Thyroid gland (tissue), 4 donors: ENCODE measurements around the gene F13A1. TPM values are rescaled to one million over a fixed set of nuclear protein-coding genes. Genes with fewer than 3 reads are reported as not detected.

Experiments
- DNase-seq, 2 donors: peaks; one replicate each; pipeline ENCODE4 v3.0.0-alpha.2; 2019
- H3K27ac ChIP-seq, 3 donors: fragments of 200-600 bp; sonication (generic); 1 replicate in 2 of 3; 2 replicates in 1 of 3; pipeline ENCODE4 v1.5.1; 2016 to 2019; ENCODE audit warnings: mild to moderate bottlenecking in 1 of 3, moderate library complexity in 1 of 3
- H3K27me3 ChIP-seq: fragments of 200-600 bp; sonication (generic); one replicate; pipeline ENCODE4 v1.5.1; 2019
- H3K36me3 ChIP-seq, 2 donors: fragments of 200-600 bp; sonication (generic); one replicate each; pipeline ENCODE4 v1.5.1; 2016 to 2019
- H3K4me1 ChIP-seq, 2 donors: fragments of 200-600 bp; sonication (generic); one replicate each; pipeline ENCODE4 v1.5.1; 2017 to 2019
- H3K4me3 ChIP-seq, 3 donors: fragments of 200-600 bp; sonication (generic); replicated peaks in 1 of 3; 1 replicate in 2 of 3; 2 replicates in 1 of 3; pipeline ENCODE4 v1.5.1; 2016; ENCODE audit warnings: mild to moderate bottlenecking in 1 of 3
- H3K9me3 ChIP-seq: fragments of 200-600 bp; sonication (generic); one replicate; pipeline ENCODE4 v1.5.1; 2017
- CTCF ChIP-seq, 6 experiments: fragments of 200-600 bp in 3 of 6; fragments of 450-650 bp in 3 of 6; sonication (generic) in 3 of 6; IDR thresholded peaks; one replicate each; pipeline ENCODE4 v1.5.1; 2016 to 2019; ENCODE audit warnings: antibody characterized with exemption in 6 of 6, mild to moderate bottlenecking in 2 of 6, inconsistent platforms in 1 of 6, moderate library complexity in 1 of 6
- POLR2A ChIP-seq, 2 donors: fragments of 450-650 bp; IDR thresholded peaks; one replicate each; pipeline ENCODE4 v1.6.1; 2017; ENCODE audit warnings: antibody characterized with exemption in 2 of 2, mild to moderate bottlenecking in 2 of 2, moderate library complexity in 1 of 2
- WGBS, 2 donors: methylation state at CpG; one replicate each; pipeline ENCODE4 v1.1.5; 2017; 5-methylcytosine and 5-hydroxymethylcytosine counted together
- intact Hi-C: fragments of 100-400 bp; cut with DNase I; formaldehyde crosslinking; loops from one replicate; pipeline ENCODE4 v1.15.1; 2023
- total RNA-seq, 4 donors: library from RNA; depleted of rRNA; stranded (reverse); fragments of >200 nt; gene quantifications; one replicate each; pipeline ENCODE4 v1.2.3, GENCODE V29; 2016

Gene F13A1
- total RNA-seq, 4 donors from 2014 or later, result 23.7 to 139 (median 54.7) TPM

GRCh38 chr6:6260196-6260722 is 60.2 kb downstream of the F13A1 start:
- TF ChIP-seq POLR2A (IDR thresholded peaks at IDR 0.05), result no peak
- no peak for TF ChIP-seq CTCF (IDR thresholded peaks at IDR 0.05)

DNA sequence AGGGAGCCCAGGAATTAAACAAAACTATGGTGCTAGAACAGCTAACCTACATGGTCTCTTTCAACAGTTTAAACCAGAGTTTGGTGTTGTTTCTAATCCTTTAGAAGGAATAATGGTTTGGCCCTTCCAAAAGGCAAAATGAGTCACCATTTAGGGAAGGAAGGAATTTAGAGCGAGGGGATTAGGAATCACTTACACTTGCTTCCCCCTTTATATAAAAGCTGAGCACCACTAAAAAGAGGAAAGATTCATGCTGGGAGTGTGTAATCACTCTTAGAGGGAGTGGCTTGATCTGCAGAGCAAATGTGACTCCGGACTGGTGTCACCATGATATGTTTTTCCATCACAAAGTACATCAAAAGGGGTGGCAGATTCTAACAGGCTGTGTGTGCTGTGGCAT is 63.6 kb downstream of the F13A1 start:
- H3K4me1 ChIP-seq, result no peaks in the 10 kb centered on the region
- H3K27me3 ChIP-seq, result no peaks in the 10 kb centered on the region
- no peak overlapping the region for H3K4me3 ChIP-seq
- 69 to 90% methylated on average over 2 of the region's 2 CpGs for WGBS, 2 donors
- no peaks in the 10 kb centered on the region for H3K36me3 ChIP-seq
- no peaks in the 10 kb centered on the region for H3K9me3 ChIP-seq
- no peak for DNase-seq
- intact Hi-C loops, result no loop called here
- H3K27ac ChIP-seq, result no peak overlapping the region
- no peak for TF ChIP-seq CTCF (IDR thresholded peaks at IDR 0.05)
- no peak for TF ChIP-seq POLR2A (IDR thresholded peaks at IDR 0.05)

More at GRCh38 chr6:6260196-6260722, 60.2 kb downstream of the F13A1 start:
- H3K27ac ChIP-seq, result no peak overlapping the region
- 86 to 89% methylated on average over 6 of the region's 6 CpGs for WGBS, 2 donors
- intact Hi-C loops, result no loop called here
- DNase-seq, result no peak
- no peaks in the 10 kb centered on the region for H3K4me1 ChIP-seq
- H3K27me3 ChIP-seq, result no peaks in the 10 kb centered on the region
- H3K4me3 ChIP-seq, result no peak overlapping the region
- no peaks in the 10 kb centered on the region for H3K9me3 ChIP-seq
- H3K36me3 ChIP-seq, result no peaks in the 10 kb centered on the region

GRCh38 chr6:6256259-6256658 is 64.2 kb downstream of the F13A1 start:
- 80 to 85% methylated on average over 4 of the region's 4 CpGs for WGBS, 2 donors
- DNase-seq, result no peak
- TF ChIP-seq CTCF (IDR thresholded peaks at IDR 0.05) (no peak), POLR2A (IDR thresholded peaks at IDR 0.05) (no peak)
- intact Hi-C loops, result no loop called here
- Histone ChIP-seq H3K27me3 (no peaks in the 10 kb centered on the region), H3K9me3 (no peaks in the 10 kb centered on the region), H3K27ac (no peak overlapping the region), H3K4me3 (no peak overlapping the region), H3K36me3 (no peaks in the 10 kb centered on the region), H3K4me1 (no peaks in the 10 kb centered on the region)

GRCh38 chr6:6251555-6252280 is 68.7 kb downstream of the F13A1 start:
- 91% methylated on average over 13 of the region's 13 CpGs for WGBS, 2 donors
- no peak for TF ChIP-seq POLR2A (IDR thresholded peaks at IDR 0.05)
- no peak for TF ChIP-seq CTCF (IDR thresholded peaks at IDR 0.05)

DNA sequence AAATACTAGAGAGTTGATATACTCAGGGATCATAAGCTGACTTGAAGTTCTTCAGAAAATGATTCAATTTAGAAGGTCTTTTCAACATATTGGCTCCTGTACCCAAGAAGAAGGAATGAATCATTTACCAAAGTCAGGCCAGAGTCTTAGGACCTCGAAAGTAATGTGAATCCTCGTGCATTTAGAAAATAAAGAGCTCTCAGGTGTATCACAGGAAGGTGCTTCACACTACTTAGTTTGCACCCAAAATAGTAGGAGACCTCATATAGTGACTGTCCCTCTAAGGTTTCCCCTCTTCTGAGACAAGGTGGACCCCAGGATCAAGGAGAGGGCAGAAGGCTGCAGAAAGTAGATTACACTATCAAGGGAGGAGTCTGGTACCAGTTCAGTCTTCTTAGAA is 71.8 kb downstream of the F13A1 start:
- no peaks in the 10 kb centered on the region for H3K9me3 ChIP-seq
- intact Hi-C loops, result no loop called here
- no peak overlapping the region for H3K27ac ChIP-seq
- H3K36me3 ChIP-seq, result no peaks in the 10 kb centered on the region
- no peak overlapping the region for H3K4me3 ChIP-seq
- H3K4me1 ChIP-seq, result no peaks in the 10 kb centered on the region
- no peak for TF ChIP-seq POLR2A (IDR thresholded peaks at IDR 0.05)
- TF ChIP-seq CTCF (IDR thresholded peaks at IDR 0.05), result no peak
- WGBS, 2 donors, result 86 to 88% methylated on average over 2 of the region's 2 CpGs
- no peaks in the 10 kb centered on the region for H3K27me3 ChIP-seq
- no peak for DNase-seq

More at GRCh38 chr6:6251555-6252280, 68.7 kb downstream of the F13A1 start:
- intact Hi-C loops, result no loop called here
- no peaks in the 10 kb centered on the region for H3K4me1 ChIP-seq
- no peaks in the 10 kb centered on the region for H3K27me3 ChIP-seq
- no peaks in the 10 kb centered on the region for H3K36me3 ChIP-seq
- no peak overlapping the region for H3K4me3 ChIP-seq
- DNase-seq, result no peak
- H3K9me3 ChIP-seq, result no peaks in the 10 kb centered on the region
- H3K27ac ChIP-seq, result no peak overlapping the region
